Measurements from ENCODE around the gene L3MBTL4.
A peak's percentile ranks its signal among the peaks of the same experiment; 100 is the strongest.
"Not testable (repeated sequence)": the region's sequence is repeated elsewhere in the genome, so short reads cannot be mapped to it uniquely, and the experiment has no call there.

Gene L3MBTL4

GRCh38 chr18:6079406-6079805, 335.3 kb downstream of the L3MBTL4 start:
- no peak for TF ChIP-seq CTCF (IDR thresholded peaks at IDR 0.05; ENCODE audit: low read depth, low read length, missing control alignments)
- no peak for DNase-seq (ENCODE audit: low read depth)
- no peak overlapping the region for H3K4me3 ChIP-seq (ENCODE audit: low read depth, low read length)

GRCh38 chr18:6078877-6079276, 335.8 kb downstream of the L3MBTL4 start:
- DNase-seq (ENCODE audit: low read depth): no peak
- H3K4me3 ChIP-seq (ENCODE audit: low read depth, low read length): no peak overlapping the region
- no peak for TF ChIP-seq CTCF (IDR thresholded peaks at IDR 0.05; ENCODE audit: low read depth, low read length, missing control alignments)

GRCh38 chr18:6072423-6072822, 342.3 kb downstream of the L3MBTL4 start:
- H3K4me3 ChIP-seq (ENCODE audit: low read depth, low read length); DNase-seq (ENCODE audit: low read depth): not testable (repeated sequence)

- no peak overlapping the region for H3K4me3 ChIP-seq (ENCODE audit: low read depth, low read length)
- TF ChIP-seq CTCF (IDR thresholded peaks at IDR 0.05; ENCODE audit: low read depth, low read length, missing control alignments): no peak
- no peak for DNase-seq (ENCODE audit: low read depth)
These were observed 345.2 kb downstream of the L3MBTL4 start for GRCh38 chr18:6069539-6069938.

GRCh38 chr18:6069103-6069502, 345.6 kb downstream of the L3MBTL4 start:
- H3K4me3 ChIP-seq (ENCODE audit: low read depth, low read length): no peak overlapping the region
- no peak for TF ChIP-seq CTCF (IDR thresholded peaks at IDR 0.05; ENCODE audit: low read depth, low read length, missing control alignments)
- DNase-seq (ENCODE audit: low read depth): peak; percentile 4

- no peak for TF ChIP-seq CTCF (IDR thresholded peaks at IDR 0.05; ENCODE audit: low read depth, low read length, missing control alignments)
- H3K4me3 ChIP-seq (ENCODE audit: low read depth, low read length): no peak overlapping the region
- no peak for DNase-seq (ENCODE audit: low read depth)
These were observed 354.6 kb downstream of the L3MBTL4 start for GRCh38 chr18:6060149-6060548.

GRCh38 chr18:6059551-6059950, 355.2 kb downstream of the L3MBTL4 start:
- no peak overlapping the region for H3K4me3 ChIP-seq (ENCODE audit: low read depth, low read length)
- no peak for DNase-seq (ENCODE audit: low read depth)
- no peak for TF ChIP-seq CTCF (IDR thresholded peaks at IDR 0.05; ENCODE audit: low read depth, low read length, missing control alignments)

GRCh38 chr18:6058941-6059340, 355.8 kb downstream of the L3MBTL4 start:
- DNase-seq (ENCODE audit: low read depth): no peak
- no peak overlapping the region for H3K4me3 ChIP-seq (ENCODE audit: low read depth, low read length)
- no peak for TF ChIP-seq CTCF (IDR thresholded peaks at IDR 0.05; ENCODE audit: low read depth, low read length, missing control alignments)

Measured in GM12864 (cell line).